GM18870 (cell line): Measurements from ENCODE around the gene TRAPPC12.
A peak's percentile ranks its signal among the peaks of the same experiment; 100 is the strongest.
"Not testable (repeated sequence)": the region's sequence is repeated elsewhere in the genome, so short reads cannot be mapped to it uniquely, and the experiment has no call there.

Source experiments
- ATAC-seq: cut with Tn5 transposase; IDR thresholded peaks from one replicate; pipeline ENCODE4 v1.9.1; 2021; ENCODE audit warnings: moderate library complexity; ENCODE audit not compliant: unreplicated experiment

TRAPPC12 gene

DNA sequence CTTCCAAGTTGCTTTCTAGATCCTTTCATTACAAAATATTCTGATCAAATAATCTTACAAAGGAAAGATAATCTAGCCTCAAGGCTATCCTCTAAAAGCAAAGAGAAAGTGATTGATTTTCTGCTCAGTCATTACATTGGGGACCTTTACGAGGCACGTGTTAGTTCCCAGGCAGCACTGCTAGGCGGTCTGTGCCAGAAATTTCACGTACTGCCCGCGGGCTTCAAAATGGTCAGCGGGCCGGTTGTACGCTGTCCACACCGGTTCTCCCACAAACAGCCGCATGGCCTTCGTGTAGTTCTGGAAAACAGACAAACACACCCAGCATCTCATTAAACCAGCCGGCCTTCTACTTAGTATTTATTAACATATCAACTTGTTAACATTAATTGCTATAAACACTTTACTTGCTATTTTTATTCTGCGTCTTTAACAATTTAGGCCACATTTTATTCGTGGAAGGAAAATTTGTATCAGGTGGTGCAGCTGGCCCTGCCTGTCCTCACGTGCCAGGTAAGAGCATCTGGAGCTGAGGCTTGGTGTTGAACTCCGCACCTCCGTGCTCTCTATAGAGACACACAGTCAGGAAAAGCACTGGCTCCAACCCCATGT, 119.4 kb downstream of the TRAPPC12 start:
- no peak for ATAC-seq

DNA sequence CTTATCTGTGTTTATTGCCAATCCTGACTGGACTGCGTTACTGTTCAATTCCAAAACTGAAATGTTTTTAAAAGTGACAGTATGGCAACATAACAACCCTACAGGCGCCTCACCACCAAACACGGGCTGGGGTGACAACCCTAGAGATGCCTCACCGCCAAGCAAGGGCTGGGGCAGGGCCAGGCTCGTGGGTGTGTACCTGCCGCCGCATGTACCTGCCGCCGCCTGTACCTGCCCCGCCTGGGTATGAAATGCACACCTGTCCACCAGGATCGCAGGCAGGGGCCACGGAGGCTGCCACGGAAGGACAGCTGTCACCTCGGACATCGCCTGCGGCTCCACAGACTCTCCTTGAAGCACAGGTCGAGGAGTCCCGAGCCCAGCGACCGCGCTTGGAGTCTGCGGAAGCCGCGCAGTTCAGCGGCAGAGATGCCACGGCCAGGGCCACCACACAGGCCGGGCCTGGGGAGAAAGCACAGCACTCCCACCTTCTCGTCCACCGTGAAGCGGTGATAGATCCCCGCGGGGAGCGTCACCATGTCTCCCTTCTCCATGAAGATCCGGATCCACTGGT, 120.9 kb downstream of the TRAPPC12 start:
- ATAC-seq = no peak

DNA sequence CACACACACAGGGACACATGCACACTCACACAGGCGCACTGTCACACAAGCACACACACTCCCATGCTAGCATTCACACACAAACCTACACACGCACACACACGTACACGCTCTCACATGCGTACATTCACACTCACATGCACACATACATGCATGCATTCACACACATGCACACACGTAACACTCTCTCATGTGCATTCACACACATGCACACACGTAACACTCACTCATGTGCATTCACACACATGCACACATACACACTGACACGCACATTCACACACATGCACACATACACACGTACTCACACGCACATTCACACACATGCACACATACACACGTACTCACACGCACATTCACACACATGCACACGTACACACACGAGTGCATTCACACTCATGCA, 123.6 kb downstream of the TRAPPC12 start:
- no peak for ATAC-seq

DNA sequence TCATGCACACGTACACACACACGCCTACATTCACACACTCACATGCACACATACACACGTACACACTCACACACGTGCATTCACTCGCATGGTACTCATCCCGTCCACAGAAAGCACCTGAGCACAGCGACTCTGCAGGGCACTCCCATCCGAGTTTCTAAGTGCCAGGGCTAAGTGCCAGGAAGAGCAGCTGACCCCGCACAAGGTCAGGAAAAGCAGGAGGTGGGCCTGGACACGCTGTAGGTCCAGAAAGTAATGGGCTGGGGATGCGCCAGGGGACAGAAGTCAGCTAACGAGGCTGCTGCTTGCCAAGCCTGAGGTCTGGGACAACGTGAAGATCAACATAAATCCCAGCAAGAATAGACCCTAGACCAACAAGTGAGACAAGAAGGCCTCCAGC, 124.0 kb downstream of the TRAPPC12 start:
- no peak for ATAC-seq

DNA sequence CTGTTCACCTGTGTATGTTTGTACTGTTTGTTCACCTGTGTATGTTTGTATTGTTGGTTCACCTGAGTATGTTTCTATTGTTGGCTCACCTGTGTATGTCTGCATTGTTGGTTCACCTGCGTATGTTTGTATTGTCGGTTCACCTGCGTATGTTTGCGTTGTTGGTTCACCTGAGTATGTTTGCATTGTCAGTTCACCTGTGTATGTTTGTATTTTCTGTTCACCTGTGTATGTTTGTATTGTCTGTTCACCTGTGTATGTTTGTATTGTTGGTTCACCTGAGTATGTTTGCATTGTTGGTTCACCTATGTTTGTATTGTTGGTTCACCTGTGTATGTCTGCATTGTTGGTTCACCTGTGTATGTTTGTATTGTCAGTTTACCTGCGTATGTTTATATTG, 125.2 kb downstream of the TRAPPC12 start:
- ATAC-seq = no peak

DNA sequence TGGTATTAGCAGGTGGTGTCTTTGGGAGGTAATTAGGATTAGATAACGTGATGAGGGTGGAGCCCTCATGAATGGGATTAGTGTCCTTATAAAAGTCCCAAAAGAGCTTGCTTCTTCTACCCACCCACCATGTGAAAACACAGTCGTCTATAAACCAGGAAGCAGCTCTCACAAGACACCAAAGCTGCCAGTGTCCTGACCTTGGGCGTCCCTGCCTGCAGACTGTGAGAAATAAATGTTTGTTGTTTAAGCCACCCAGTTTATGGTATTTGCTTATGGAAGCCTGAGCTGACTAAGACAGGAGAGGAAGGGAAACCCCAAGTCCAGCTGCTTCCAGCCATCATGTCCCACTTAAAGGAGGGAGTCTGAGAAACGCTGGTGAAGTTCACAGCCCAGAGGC, 126.3 kb downstream of the TRAPPC12 start:
- ATAC-seq = peak; percentile 68

DNA sequence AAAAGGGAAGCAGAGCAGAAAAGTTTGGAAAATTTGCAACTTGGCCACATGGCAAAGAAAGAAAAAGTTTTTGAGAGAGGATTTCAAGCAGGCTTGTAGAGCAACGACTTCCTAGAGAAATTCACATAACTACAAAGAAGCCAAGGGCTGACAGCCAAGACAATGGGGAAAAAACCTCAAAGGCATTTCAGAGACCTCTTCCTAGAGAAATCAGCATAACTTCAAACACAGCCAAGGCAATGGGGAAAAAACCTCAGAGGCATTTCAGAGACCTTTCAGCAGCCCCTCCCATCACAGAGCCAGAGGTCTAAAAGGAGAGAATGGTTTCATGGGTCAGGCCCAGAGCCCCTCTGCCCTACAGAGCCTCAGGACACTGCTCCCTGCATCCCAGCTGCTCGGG, 132.6 kb downstream of the TRAPPC12 start:
- ATAC-seq = no peak

DNA sequence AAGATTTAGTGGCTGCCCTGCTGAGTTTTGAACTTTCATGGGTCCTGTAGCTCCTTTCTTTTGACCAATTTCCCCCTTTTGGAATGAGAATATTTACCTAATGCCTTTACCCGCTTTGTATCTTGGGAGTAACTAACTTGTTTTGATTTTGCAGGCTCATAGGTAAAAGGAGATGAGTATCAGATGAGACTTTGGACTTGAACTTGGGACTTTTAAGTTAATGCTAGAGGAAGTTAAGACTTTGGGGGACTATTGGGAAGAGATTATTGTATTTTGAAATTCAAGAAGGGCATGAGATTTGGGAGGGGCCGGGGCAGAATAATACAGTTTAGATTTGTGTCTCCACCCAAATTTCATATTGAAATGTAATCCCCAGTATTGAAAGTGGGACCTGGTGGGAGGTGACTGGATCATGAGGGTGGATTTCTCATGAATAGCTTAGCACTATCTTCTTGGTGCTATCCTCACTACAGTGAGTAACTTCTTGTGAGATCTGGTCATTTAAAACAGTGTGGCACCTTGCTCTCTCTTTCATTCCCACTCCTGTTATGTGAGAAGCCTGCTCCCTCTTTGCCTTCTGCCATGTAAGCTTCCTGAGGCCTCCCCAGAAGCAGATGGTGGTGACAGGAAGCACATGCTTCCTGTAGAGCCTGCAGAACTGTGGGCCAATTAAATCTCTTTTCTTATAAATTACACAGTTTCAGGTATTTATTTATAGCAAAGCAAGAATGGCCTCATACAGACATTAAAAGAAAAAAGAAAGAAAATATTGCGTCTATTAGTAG, 133.7 kb downstream of the TRAPPC12 start:
- no peak for ATAC-seq

DNA sequence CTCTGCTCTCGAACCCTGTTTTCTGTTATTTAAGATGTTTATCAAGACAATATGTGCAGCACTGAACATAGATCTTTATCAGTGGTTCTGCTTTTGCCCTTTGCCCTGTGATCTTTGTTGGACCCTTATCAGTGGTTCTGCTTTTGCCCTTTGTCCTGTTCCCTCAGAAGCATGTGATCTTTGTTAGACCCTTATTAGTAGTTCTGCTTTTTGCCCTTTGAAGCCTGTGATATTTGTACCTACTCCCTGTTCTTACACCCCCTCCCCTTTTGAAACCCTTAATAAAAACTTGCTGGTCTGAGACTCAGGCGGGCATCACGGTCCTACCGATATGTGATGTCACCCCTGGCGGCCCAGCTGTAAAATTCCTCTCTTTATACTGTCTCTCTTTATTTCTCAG, 135.9 kb downstream of the TRAPPC12 start:
- not testable (repeated sequence) for ATAC-seq

DNA sequence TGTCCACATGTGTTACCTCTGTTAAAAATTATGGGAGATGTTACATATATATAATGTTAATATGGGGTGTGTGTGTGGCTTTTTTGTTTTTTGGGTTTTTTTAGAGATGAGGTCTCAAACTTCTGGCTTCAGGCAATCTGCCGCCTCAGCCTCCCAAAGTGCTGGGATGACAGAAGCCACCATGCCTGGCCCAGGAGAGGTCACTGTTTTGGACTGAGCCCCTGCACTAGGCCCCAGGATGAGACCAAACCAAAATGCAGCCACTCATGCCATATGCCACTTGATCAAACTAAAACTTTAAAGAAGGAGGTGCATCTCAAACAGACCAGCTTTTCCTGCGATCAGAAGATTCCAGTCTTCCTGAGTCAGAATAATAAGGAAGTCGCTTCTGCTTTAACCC, 137.3 kb downstream of the TRAPPC12 start:
- ATAC-seq = no peak

DNA sequence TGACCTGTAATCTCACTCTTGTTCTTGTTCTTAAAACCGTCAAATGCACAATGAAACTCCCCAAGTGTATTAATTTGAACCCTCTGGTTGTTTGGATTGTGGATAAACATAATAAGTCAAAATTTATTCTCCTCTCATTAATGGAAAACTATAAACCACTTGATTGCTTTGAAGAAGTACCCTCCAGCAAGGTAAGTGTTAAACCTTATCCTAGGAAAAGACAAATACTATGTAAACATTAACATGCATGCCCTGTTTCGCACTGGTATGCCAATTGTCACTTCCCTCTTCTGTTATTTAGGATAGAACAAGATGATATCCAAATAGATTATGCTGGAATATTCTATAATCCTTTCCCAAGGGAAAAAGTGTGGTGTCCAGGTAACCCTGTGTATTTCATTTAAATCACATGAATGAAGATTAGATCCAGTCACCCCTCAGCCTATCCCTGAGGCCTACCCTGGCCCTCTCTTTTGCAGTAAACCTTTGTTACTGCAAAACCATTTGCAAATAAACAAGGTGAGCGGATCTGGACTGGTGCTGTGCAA, 138.5 kb downstream of the TRAPPC12 start:
- ATAC-seq = peak; percentile 4

DNA sequence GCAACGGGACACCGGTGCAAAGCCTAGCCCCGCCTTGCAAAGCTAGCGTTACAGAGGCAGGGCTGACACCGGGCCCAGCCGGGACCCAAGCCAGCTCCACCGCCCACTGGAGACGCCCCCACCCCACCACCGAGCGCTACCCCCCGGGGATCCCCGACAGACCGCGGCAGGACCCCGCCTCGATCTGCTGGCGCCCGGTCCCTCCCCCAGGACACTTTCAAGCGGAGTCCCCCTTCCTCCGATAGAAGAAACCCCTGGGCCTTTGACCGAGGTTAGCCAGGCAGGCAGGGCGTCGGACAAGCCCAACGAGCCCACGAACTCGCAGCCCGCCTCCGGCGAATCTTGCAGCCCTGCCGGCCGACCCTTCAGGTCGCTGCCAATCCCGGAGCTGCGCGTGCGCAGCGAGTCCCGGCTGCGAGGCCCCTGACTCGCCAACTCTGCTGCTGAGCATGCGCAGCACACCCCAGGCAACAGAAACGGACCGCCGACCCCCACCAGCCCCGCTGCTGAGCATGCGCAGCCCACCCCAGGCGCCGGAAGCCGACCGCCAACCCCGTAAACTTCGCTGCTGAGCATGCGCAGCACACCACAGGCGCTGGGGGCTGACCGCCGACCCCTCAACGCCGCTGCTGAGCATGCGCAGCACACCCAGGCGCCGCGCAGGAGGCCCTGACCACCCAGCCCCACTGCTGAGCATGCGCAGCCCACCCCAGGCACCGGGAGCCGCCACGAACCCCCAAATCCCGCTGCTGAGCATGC, 139.2 kb downstream of the TRAPPC12 start:
- ATAC-seq = peak; percentile 68

DNA sequence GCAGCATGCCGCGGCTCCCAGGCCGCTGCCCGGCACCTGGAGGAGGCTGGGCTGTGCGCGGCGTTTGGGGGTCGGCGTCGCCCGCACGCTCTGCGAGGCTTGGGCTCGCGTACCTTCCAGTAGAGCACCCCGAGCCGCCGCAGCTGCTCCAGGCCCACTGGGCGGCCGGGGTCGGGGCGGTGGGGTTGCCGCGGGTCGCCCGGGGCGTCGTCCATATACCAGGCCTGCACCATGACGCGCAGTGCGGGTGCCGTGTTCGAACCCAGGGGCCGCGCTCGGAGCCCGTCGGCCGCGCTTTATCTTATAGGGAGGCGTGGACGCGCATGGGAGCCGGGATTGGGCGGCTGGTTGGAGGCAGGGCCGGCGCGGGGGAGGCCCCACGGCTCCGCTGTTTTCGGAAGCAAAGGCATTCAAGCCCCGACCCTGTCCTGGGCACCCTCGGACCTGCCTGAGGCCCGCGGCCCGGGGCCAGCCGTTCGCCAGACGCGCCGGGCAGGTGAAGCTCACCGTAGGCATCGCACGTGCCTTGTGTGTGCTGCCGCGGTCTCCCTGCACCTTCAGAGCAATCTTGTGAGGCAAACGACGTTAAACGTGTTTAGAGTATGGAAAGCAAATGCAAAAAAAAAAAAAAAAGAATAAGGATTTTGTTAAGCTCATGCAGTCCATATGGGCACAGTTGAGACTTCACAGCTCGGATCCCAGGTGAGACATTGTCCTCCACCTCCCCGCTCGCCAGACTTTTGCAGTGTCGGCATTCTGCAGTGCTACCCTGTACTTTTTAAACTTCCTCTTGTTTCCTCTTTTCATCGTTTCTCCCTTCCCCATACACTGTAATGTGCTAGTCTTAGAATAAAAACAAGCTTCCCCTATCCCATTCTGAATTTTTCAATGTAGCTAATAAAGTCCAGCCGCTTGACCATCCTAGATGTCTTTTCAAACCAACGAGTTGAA, 140.0 kb downstream of the TRAPPC12 start, which contains the start of gene ADI1:
TSS of gene ADI1 (minus strand) at position 277 of the 951 bp plus-strand sequence. CDS start at position 233, 44 bp downstream.
- peak; percentile 70 for ATAC-seq

DNA sequence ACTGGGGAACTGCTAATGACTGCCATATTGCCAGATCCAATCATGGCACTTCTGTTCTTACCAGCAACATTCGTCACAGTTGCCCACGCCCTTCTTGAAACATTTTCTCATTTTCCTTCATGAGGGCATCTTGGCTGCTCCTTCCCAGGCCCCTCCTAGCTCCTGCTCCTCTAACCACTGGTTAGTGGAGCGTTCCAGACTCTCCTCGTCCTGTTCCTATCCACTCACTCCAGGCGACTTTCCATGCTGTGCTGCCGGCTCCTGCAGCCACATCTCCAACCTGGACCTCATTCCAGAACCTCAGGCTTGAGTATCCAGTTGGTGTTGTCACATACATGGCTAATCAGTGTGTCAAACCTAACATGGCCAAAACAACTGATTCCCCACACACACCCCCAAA, 141.1 kb downstream of the TRAPPC12 start:
- no peak for ATAC-seq

DNA sequence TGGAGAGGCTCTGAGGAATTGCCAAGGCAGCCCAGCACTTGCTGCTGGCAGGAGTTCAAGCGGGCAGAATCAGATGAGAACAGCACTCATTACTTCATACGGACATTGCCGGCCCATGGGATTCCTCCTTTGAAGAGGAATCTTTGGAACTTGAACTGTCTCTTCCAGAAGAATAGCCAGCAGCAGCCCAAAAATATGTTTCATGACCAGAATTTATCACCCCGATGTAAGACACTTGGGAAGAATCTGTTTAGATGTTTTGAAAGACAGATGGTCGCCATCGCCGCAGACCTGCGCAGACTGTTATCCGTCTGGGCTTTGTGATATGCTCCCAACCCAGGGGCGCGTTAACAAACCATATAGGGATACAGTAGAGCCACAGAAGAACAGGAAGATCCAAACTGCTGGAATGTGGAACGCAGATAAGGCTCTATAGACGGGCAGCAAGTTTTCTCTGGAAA, 143.5 kb downstream of the TRAPPC12 start:
- ATAC-seq = no peak

DNA sequence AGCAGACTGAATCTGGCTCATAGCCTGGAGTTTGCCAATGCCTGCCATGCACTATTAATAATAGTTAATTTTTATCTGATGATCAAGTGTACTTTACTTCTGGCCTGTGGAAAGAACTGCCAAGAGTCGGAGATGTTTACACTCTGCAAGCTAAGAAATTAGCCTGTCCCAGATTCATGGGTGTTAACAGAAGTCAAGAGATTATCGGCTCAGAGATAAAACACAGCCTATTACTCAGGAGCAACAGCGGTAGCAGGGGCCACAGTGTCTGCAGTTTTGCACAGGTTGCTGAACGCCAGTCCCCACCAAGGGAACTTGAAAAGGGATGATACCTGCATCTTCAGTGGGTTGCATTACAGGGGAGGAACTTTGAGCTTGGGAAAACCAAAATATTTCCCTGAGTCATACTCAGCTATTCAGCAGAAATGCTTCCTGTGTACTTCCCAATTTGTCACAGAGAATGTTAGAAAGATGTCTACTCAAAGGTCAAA, 144.1 kb downstream of the TRAPPC12 start:
- ATAC-seq = no peak

DNA sequence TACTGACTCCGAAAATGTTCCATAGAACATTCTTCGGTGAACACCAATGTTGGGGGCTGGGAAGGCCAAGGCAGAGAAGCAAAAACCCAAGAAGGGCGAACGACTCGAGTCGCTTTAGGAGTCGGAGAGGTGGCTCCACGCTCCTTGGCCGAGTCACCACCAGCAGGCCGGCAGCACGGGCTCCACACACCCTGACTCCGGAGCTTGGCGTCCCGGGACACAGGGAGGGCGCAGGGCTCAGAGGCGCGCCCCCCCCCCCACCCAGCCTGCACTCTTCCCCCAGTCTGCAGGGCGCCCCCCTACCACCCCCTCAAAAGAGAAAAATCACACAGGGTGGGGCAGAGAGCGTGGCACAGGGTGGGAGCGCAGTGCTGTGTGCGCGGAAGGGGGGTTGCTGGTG, 147.4 kb downstream of the TRAPPC12 start:
- no peak for ATAC-seq

DNA sequence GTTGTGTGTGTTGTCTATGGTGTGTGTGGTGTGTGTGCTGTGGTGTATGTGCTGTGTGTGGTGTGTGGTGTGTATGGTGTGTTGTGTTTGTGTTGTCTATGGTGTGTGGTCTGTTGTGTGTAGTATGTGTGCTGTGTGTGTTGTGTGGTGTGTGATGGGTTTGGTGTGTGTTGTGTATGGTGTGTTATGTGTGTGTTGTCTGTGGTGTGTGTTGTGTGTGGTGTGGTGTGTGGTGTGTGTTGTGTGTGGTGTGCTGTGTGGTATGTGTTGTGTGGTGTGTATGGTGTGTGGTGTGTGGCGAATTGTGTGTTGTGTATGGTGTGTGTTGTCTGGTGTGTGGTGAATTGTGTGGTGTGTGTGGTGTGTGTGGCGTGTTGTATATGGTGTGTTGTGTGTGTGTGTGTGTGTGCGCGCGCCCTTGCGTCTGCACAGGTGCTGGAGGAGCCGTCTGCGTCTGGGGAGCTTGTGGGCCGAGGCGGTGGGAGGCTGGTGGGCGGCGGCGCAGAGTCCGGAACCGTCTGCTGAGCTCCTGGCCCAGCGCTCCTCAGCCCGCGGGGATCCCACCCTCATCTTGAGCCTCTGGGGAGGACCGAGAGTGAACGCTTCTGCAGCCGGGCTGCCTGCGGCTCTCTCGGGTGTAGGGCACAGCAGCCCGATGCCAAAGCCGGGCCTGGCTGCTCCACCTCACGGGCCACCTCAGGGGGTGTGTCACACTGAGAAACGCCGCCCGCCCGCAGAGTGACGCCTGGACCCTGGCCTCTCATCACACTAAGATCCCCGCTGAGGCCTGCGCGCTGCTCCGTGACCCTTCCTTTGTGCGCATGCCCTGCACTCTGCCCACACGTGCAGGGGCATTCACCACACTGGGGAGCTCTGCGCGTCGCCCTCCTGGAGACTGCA, 148.6 kb downstream of the TRAPPC12 start:
- ATAC-seq = no peak
